ENCODE measurements around the gene BIN1.
"Not testable (repeated sequence)": the region's sequence is repeated elsewhere in the genome, so short reads cannot be mapped to it uniquely, and the experiment has no call there.

Gene BIN1

GRCh38 chr2:127047716-127048617 is 59.0 kb downstream of the BIN1 start:
- no peak for DNase-seq (ENCODE audit: low read depth in 1 of 2, low spot score in 1 of 2)

GRCh38 chr2:127047054-127047453 is 59.9 kb downstream of the BIN1 start:
- DNase-seq (ENCODE audit: low read depth in 1 of 2, low spot score in 1 of 2), result no peak

DNA sequence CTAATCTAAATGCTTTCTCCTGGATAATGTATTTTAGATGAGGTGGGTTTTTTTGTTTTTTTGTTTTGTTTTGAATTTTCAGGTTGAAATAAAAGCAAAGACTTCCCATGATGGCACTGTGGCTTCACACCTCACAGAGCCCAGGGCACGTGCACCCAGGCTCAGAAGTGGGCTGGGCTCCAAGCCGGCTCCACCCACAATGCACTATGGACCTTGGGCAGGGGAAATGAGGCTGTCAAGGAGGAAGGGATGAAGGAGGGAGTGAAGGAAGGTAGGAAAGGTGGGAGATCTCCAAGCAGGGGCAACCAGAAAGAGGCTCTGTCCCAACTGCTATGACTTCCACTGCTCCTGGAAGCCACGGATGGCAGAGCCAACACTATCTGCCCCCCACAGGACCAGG is 60.4 kb downstream of the BIN1 start:
- no peak for DNase-seq (ENCODE audit: low read depth in 1 of 2, low spot score in 1 of 2)

DNA sequence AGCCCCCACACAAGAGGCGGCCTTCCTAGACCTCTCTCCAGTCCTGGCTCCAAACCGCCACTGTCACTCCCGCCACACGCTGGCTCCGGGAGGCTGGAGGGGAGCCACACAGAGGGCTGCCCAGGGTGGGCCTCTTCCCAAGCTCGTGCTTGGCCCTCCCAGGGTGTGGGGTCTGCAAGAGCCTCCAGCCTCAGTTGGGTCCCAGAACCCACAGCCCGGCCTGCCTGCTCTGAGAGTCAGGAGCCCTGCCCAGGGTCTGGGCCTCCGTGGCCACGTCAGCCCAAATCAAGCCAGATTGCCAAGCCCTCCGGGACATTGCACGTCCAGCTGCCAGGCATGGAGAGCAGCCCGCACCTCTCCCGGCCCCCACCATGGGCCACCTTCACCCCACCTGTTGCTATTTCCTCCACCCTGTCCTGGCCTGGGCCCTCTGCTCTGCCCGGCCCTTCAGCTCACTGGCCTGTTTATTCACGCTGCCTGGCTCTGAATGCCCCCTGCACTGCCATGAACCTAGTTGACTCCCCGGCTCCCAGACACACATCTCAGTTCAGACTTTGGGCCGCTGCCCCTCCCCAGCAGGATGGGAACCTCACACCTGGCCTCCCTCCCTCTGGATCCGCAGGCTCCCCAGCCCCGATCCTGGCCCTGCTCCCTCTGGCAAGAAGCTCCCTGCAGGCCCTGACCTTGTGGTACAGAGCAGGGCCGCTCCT is 61.0 kb downstream of the BIN1 start:
- DNase-seq (ENCODE audit: low read depth in 1 of 2, low spot score in 1 of 2), result no peak

GRCh38 chr2:127044977-127045661 is 61.8 kb downstream of the BIN1 start:
- DNase-seq (ENCODE audit: low read depth in 1 of 2, low spot score in 1 of 2), result no peak

DNA sequence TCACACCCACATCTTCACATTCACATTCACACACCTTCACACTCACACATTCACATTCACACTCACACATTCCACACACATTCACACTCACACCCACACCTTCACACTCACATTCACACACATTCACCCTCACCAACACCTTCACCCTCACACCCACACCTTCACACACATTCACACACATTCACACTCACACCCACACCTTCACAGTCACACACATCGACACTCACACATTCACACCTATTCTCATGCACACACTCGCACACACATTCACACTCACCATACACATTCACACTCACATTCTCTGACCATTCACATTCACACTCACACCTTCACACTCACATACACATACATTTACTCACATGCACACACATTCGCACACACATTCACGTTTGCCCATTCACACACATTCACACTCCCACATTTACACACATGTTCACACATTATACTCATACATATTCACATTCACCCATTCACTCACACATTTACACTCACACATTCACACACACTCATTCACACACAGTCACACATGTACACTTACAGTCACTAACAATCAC is 62.7 kb downstream of the BIN1 start:
- no peak for DNase-seq (ENCODE audit: low read depth in 1 of 2, low spot score in 1 of 2)

DNA sequence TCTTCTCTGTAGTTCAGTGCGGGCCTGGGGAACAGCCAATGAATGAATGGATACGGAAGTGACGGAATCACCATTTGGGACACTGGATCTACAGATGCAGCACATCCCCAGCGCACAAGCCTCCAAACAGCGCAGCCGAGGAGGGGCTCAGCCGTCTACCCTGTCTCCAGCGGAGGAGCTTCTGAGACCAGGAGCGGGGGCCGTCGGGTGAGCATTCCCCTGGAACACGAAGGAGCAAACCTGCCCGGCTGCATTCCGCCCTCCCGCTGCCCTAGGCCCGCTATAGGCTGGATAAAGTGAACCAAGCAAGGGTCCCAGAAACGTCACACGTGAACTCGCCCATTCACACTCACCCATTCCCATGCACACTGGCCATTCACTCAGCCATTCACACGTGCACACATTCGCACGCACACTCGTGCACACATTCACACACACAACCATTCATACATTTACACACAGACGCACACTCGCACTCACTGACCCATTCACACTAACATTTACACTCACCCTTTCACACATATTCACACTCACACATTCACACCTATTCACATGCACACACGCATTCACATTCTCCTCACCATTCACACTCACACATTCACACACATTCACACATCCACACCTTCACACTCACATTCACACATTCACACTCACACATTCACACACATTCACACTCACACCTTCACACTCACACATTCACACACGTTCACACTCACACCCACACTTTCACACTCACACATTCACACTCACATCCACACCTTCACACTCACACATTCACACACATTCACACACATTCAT is 63.4 kb downstream of the BIN1 start:
- no peak for DNase-seq (ENCODE audit: low read depth in 1 of 2, low spot score in 1 of 2)

GRCh38 chr2:127041259-127041970 is 65.5 kb downstream of the BIN1 start:
- no peak for DNase-seq (ENCODE audit: low read depth in 1 of 2, low spot score in 1 of 2)

GRCh38 chr2:127040169-127040568 is 66.8 kb downstream of the BIN1 start:
- no peak for DNase-seq (ENCODE audit: low read depth in 1 of 2, low spot score in 1 of 2)

DNA sequence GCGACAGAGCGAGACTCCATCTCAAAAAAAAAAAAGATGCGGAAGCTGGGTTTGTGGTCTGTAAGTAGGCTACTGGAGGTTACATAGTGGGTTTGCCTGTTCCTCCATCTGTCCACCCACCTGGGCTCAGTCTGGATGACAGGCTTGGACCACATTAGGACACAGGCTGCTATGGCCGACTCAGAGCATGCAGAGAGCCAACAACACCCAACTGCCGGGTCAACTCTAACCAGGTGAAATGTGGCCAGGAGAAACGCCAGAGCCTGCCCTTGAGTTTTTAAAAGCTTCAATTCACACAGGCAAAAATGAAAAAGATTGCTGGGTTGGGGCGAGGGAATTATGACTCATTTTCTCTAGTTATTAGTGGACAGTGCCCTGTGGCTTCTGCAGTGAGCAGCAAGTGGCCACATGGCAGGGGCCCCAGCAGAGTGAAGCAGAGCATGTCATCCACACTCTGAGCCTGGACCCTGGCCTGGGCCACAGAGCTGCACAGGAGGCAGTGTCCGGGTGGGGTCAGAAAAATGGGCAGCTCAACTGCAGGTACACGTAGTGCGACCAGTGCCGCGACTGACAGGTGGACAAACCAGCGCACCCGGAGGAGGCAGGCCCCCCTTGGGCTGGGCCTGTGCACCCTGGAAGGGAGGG is 67.4 kb downstream of the BIN1 start:
- no peak for DNase-seq (ENCODE audit: low read depth in 1 of 2, low spot score in 1 of 2)

GRCh38 chr2:127037476-127037875 is 69.5 kb downstream of the BIN1 start:
- DNase-seq (ENCODE audit: low read depth in 1 of 2, low spot score in 1 of 2), result no peak

DNA sequence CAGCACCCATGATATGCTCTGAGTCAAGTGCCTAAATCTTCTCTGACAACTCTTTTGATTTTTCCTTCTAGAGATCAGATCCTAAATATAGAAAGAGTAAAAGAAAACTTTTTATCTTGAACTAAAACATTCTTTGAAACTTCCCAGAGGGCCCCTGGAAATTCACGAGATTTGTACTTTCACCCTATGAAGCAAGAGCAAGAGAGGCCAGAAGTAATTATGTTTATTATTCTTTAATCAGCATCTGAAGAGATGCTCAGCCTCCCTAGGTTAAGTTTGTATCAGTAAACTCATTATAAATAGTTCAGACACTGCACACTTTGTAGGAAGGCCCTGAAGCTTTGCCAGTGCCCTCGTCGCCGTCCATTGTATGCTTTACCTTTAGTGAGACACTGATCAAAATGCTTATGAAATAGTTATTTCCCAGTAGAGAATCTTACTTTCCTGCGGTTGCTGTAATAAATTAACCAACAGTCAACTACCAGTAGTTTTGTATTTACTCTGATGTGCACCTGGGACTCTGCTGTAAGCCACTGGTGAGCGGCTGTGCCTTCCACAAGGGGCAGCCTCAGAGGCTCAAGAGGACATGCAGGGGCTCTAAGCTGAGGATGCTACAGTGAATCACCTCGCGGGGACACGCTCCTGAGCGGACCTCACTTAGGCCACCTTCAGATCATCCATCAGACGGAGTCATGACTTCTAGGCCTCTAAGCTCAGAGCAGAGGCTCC is 71.9 kb downstream of the BIN1 start:
- DNase-seq (ENCODE audit: low read depth in 1 of 2, low spot score in 1 of 2), result no peak

DNA sequence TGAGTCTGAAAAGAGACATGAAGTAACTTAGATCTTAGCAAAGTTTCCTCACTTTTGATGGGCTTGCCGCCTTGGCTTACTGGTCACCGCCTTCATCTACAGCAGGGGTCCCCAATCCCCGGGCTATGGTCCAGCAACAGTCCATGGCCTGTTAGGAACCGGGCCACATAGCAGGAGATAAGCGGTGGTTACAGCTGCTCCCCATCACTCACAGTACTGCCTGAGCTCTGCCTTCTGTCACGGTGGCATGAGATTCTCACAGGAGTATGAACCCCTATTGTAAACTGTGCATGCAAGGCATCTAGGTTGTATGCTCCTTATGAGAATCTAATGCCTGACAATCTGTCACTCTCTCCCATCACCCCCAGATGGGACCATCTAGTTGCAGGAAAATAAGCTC is 72.9 kb downstream of the BIN1 start:
- DNase-seq (ENCODE audit: low read depth in 1 of 2, low spot score in 1 of 2), result no peak

DNA sequence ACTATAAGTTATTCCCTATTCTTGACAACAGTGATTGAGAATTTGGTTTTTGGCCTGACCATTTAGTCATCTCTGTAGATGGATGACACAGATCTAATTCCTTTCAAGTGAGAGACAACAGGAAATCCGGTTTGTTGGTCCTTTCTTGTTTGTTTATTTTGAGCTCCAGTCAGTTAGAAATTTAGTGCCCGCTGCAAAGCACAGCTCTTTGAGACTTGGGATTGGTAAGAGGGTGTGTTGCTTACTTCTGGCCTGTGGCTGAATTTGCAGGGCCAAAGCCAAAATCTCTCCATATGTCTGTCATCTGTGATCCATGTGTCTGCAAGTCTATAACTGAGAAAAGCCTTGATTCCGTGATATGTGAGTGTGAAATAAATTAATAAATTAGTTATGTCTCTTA is 74.3 kb downstream of the BIN1 start:
- no peak for DNase-seq (ENCODE audit: low read depth in 1 of 2, low spot score in 1 of 2)

- DNase-seq (ENCODE audit: low read depth in 1 of 2, low spot score in 1 of 2), result no peak
These were observed 77.5 kb downstream of the BIN1 start for GRCh38 chr2:127029350-127030051.

DNA sequence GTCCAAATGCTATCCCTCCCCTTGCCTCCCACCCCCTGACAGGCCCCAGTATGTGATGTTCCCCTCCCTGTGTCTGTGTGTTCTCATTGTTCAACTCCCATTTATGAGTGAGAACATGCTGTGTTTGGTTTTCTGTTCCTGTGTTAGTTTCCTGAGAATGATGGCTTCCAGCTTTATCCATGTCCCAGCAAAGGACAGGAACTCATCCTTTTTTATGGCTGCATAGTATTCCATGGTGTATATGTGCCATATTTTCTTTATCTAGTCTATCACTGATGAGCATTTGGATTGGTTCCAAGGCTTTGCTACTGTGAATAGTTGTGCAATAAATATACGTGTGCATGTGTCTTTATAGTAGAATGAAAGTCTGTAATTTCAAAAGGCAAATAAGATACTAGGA is 78.2 kb downstream of the BIN1 start:
- DNase-seq (ENCODE audit: low read depth in 1 of 2, low spot score in 1 of 2), result not testable (repeated sequence)

DNA sequence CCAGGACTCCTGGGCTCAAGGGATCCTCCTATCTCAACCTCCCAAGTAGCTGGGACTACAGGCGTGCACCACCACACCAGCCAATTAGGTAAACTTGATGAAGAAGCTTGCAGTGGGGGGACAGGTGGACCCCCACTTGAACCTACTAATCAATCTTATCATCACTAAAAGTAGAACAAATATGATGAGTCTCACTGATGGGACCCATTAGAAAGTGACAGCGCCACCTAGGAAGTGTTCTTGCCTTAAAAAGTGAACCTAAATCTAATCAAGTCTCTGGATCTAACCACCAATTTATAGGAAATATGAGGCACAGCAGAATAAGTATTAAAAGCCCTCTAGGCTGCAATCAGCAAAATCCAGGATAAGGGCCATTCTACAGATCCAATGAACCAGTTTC is 79.2 kb downstream of the BIN1 start:
- no peak for DNase-seq (ENCODE audit: low read depth in 1 of 2, low spot score in 1 of 2)
